Fibroblast of lung (primary cell): ENCODE measurements around the gene DLG2. TPM values are rescaled to one million over a fixed set of nuclear protein-coding genes. Genes with fewer than 3 reads are reported as not detected.
A peak's percentile ranks its signal among the peaks of the same experiment; 100 is the strongest.

Experiments used
- DNase-seq, 2 donors: peaks; one replicate each; pipeline versions ENCODE4 v3.0.0 to v3.0.0-alpha.2; 2010; ENCODE audit warnings: low read depth in 2 of 2
- H2AFZ ChIP-seq: 2 replicates; pipeline ENCODE4 v1.5.1; 2012; ENCODE audit warnings: low read length, control low read depth, inconsistent platforms
- H3K27ac ChIP-seq: 2 replicates; pipeline ENCODE4 v1.5.1; 2011; ENCODE audit warnings: low read length, control low read depth; ENCODE audit not compliant: insufficient read depth
- H3K27me3 ChIP-seq: 2 replicates; pipeline ENCODE4 v1.5.1; 2011; ENCODE audit warnings: mild to moderate bottlenecking, low read length; ENCODE audit not compliant: control insufficient read depth, insufficient read depth
- H3K36me3 ChIP-seq: 2 replicates; pipeline ENCODE4 v1.5.1; 2011; ENCODE audit warnings: low read length; ENCODE audit not compliant: control insufficient read depth, insufficient read depth
- H3K4me1 ChIP-seq: 2 replicates; pipeline ENCODE4 v1.5.1; 2011; ENCODE audit warnings: low read length; ENCODE audit not compliant: control insufficient read depth, insufficient read depth; ENCODE audit errors: extremely low read depth
- H3K4me2 ChIP-seq: 2 replicates; pipeline ENCODE4 v1.5.1; 2011; ENCODE audit warnings: low read length, control low read depth; ENCODE audit not compliant: insufficient read depth; ENCODE audit errors: extremely low read depth
- H3K4me3 ChIP-seq, 4 experiments: fragments of 200-600 bp in 1 of 4; sonication (generic) in 1 of 4; replicated peaks in 1 of 4; 2 replicates each; pipeline ENCODE4 v1.5.1; 2011 to 2016; ENCODE audit warnings: low read length in 4 of 4, low read depth in 3 of 4, mild to moderate bottlenecking in 3 of 4, control low read depth in 2 of 4, inconsistent platforms in 1 of 4, mixed read lengths in 1 of 4; ENCODE audit not compliant: insufficient read depth in 1 of 4; ENCODE audit errors: control extremely low read depth in 1 of 4
- H3K79me2 ChIP-seq: 2 replicates; pipeline ENCODE4 v1.5.1; 2012; ENCODE audit warnings: mild to moderate bottlenecking, low read length, inconsistent platforms; ENCODE audit not compliant: control insufficient read depth, insufficient read depth
- H3K9ac ChIP-seq: 2 replicates; pipeline ENCODE4 v1.5.1; 2011; ENCODE audit warnings: mild to moderate bottlenecking, low read length, control low read depth; ENCODE audit not compliant: insufficient read depth
- H3K9me3 ChIP-seq: 2 replicates; pipeline ENCODE4 v1.5.1; 2012; ENCODE audit warnings: low read depth, low read length; ENCODE audit not compliant: control insufficient read depth, insufficient read depth
- H4K20me1 ChIP-seq: 2 replicates; pipeline ENCODE4 v1.5.1; 2011; ENCODE audit warnings: low read length; ENCODE audit not compliant: control insufficient read depth, insufficient read depth; ENCODE audit errors: extremely low read depth
- CTCF ChIP-seq, 2 donors: IDR thresholded peaks in 1 of 2; conservative IDR thresholded peaks in 1 of 2; 1 replicate in 1 of 2; 2 replicates in 1 of 2; pipeline ENCODE4 v1.5.1; 2011 to 2012; ENCODE audit warnings: low read length in 2 of 2, control low read depth in 1 of 2, inconsistent platforms in 1 of 2, low read depth in 1 of 2, mild to moderate bottlenecking in 1 of 2
- EZH2 ChIP-seq: IDR thresholded peaks from 2 replicates; pipeline ENCODE4 v1.5.1; 2012; ENCODE audit warnings: low read length, control low read depth, mild to moderate bottlenecking; ENCODE audit errors: missing control alignments
- polyA plus RNA-seq, 2 donors: library from polyadenylated mRNA; depleted of rRNA in 1 of 2; stranded (reverse) in 1 of 2; unstranded in 1 of 2; fragments of >200 nt; gene quantifications; 2 replicates each; pipeline ENCODE4 v1.2.1, GENCODE V29; 2011 to 2012; ENCODE audit warnings: missing spikeins in 1 of 2
- total RNA-seq: library from RNA; depleted of rRNA; stranded (reverse); fragments of >200 nt; gene quantifications from 2 replicates; pipeline ENCODE4 v1.2.1, GENCODE V29; 2014

DLG2 gene
- total and polyA plus RNA-seq, 2 donors (not counting 1 experiment from before 2014, with no cell fraction given), result 0.77 to 2.3 TPM

GRCh38 chr11:83773950-83774880, 1852.9 kb downstream of the DLG2 start:
- Histone ChIP-seq H3K79me2 (no peaks in the 10 kb centered on the region), H3K4me3 (no peak overlapping the region), H3K36me3 (no peaks in the 10 kb centered on the region), H3K27me3 (no peaks in the 10 kb centered on the region), H3K27ac (no peak overlapping the region), H3K4me2 (no peak overlapping the region), H2AFZ (no peak overlapping the region), H4K20me1 (no peaks in the 10 kb centered on the region), H3K9ac (no peak overlapping the region), H3K4me1 (no peaks in the 10 kb centered on the region), H3K9me3 (no peaks in the 10 kb centered on the region)
- peak in 1 of 2 donors; percentile 11 for DNase-seq
- TF ChIP-seq CTCF (conservative IDR thresholded peaks at IDR 0.05 in 1 of 2, IDR thresholded peaks at IDR 0.05 in 1 of 2; ENCODE audit: low read depth in 1 of 2, low read length in 2 of 2) (no peak), EZH2 (no peak)

GRCh38 chr11:83768489-83768888, 1858.7 kb downstream of the DLG2 start:
- peaks cover 2% of the 10 kb centered on the region for H4K20me1 ChIP-seq
- no peak overlapping the region for H3K9ac ChIP-seq
- no peak overlapping the region for H3K4me2 ChIP-seq
- H2AFZ ChIP-seq, result no peak overlapping the region
- TF ChIP-seq EZH2, result no peak
- TF ChIP-seq CTCF (conservative IDR thresholded peaks at IDR 0.05 in 1 of 2, IDR thresholded peaks at IDR 0.05 in 1 of 2; ENCODE audit: low read depth in 1 of 2, low read length in 2 of 2), result no peak
- no peaks in the 10 kb centered on the region for H3K9me3 ChIP-seq
- H3K4me1 ChIP-seq, result no peaks in the 10 kb centered on the region
- no peaks in the 10 kb centered on the region for H3K79me2 ChIP-seq
- no peak for DNase-seq
- no peaks in the 10 kb centered on the region for H3K27me3 ChIP-seq
- H3K4me3 ChIP-seq, result no peak overlapping the region
- H3K27ac ChIP-seq, result no peak overlapping the region
- H3K36me3 ChIP-seq, result no peaks in the 10 kb centered on the region

GRCh38 chr11:83766932-83767331, 1860.2 kb downstream of the DLG2 start:
- Histone ChIP-seq H3K9me3 (no peaks in the 10 kb centered on the region), H3K4me2 (no peak overlapping the region), H3K4me3 (no peak overlapping the region), H3K9ac (no peak overlapping the region), H3K27me3 (no peaks in the 10 kb centered on the region), H2AFZ (no peak overlapping the region), H3K79me2 (no peaks in the 10 kb centered on the region), H3K36me3 (no peaks in the 10 kb centered on the region), H4K20me1 (peaks cover 2% of the 10 kb centered on the region), H3K27ac (no peak overlapping the region), H3K4me1 (no peaks in the 10 kb centered on the region)
- no peak for DNase-seq
- TF ChIP-seq EZH2, result no peak
- no peak for TF ChIP-seq CTCF (conservative IDR thresholded peaks at IDR 0.05 in 1 of 2, IDR thresholded peaks at IDR 0.05 in 1 of 2; ENCODE audit: low read depth in 1 of 2, low read length in 2 of 2)
